ENCODE results near the gene UBE2O.

The UBE2O gene

GRCh38 chr17:76485569-76485968 is 32.6 kb upstream of the UBE2O start:
- no peak for DNase-seq (ENCODE audit: low spot score)

DNA sequence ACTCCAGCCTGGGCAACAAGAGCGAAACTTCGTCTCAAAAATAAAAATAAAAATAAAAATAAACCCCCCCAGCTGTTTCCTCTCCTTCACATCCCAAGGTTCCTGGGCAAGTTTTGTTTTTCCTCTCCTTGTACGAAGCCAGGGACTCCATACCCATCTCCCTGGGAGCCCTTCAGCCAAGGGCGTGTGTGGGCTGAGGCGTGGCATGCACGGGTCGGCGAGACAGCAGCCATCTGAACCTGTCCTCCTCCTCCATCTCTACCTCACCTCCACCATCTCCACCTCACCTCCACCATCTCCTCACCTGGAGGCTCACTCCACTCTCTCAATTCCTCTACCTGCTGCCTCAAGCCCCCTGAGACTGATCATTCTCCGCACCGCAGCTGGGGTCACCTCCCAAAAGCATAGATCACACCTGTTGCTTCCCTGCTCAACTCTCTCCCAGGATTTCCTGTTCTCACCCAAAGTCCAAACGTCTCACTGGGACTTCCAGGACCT is 31.3 kb upstream of the UBE2O start:
- DNase-seq (ENCODE audit: low spot score) = no peak

GRCh38 chr17:76481071-76481655 is 28.2 kb upstream of the UBE2O start:
- DNase-seq (ENCODE audit: low spot score) = no peak

GRCh38 chr17:76480632-76481031 is 27.7 kb upstream of the UBE2O start:
- DNase-seq (ENCODE audit: low spot score) = no peak

DNA sequence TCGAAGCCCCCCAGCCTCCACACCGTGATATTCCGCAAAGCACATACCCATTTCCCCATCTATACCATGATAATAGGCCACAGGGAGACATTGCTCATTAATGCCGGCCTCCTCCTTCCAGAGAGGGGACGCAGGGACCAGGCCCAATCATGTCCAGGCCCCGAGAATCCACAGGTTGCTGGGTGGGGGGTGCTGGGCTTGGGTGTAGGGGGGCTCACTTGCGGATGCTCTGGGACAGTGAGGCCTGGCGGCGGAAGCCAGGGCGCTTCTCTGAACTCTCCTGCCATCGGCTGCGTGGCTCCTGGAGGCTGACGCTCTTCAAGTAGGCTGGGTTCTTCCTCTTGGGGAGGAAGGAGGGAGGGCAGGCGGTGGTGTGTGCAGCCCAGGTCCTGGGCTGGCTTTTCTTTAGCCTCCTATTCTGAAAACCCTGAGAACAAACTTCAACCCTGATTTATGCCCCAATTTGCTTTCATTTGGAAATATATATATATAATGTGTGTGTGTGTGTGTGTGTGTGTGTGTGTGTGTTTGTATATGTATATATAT is 26.6 kb upstream of the UBE2O start:
- no peak for DNase-seq (ENCODE audit: low spot score)

GRCh38 chr17:76478730-76479514 is 26.0 kb upstream of the UBE2O start:
- no peak for DNase-seq (ENCODE audit: low spot score)

GRCh38 chr17:76478097-76478496 is 25.1 kb upstream of the UBE2O start:
- DNase-seq (ENCODE audit: low spot score) = no peak

DNA sequence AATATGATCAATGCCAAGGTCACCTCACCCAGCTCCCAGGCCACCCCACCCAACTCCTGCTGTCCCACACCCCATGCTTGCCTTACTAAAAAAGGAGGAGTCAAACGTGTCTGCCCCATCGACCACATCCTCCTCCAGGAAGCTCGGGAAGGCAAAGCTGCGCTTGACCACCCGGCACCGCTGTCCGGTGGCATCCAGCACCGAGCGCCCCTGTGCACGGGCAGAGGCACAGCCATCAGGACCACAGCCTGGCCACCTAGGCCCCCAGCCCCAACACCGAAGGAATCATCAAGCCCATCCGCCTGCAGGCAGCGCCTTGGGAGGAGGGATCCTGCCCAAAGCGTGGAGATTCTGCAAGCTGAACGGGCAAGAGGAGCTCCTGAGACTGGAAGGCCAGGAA is 24.6 kb upstream of the UBE2O start:
- DNase-seq (ENCODE audit: low spot score) = no peak

- no peak for DNase-seq (ENCODE audit: low spot score)
Measured at GRCh38 chr17:76476736-76477135, 23.8 kb upstream of the UBE2O start.

GRCh38 chr17:76475302-76475701 is 22.4 kb upstream of the UBE2O start:
- DNase-seq (ENCODE audit: low spot score) = no peak

DNA sequence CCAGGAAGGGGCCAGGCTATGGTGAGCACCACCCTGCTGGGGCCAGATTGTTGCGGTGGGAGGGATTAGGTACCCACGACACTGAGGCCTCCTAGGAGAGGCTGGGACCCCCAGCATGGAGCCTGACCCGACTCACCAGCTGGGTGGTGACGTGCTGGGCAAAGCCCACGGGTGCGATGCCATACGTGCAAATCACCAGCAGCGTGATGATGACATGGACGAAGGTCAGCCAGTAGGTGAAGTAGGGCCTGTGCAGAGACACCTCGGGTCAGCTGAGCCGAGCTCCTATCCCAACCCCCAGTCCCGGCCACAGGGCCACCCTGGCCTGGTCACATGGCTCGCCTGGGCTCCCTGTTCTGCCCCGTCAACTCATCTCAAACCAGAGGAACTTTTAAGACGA is 21.9 kb upstream of the UBE2O start:
- DNase-seq (ENCODE audit: low spot score) = no peak

GRCh38 chr17:76474238-76474637 is 21.3 kb upstream of the UBE2O start:
- no peak for DNase-seq (ENCODE audit: low spot score)

DNA sequence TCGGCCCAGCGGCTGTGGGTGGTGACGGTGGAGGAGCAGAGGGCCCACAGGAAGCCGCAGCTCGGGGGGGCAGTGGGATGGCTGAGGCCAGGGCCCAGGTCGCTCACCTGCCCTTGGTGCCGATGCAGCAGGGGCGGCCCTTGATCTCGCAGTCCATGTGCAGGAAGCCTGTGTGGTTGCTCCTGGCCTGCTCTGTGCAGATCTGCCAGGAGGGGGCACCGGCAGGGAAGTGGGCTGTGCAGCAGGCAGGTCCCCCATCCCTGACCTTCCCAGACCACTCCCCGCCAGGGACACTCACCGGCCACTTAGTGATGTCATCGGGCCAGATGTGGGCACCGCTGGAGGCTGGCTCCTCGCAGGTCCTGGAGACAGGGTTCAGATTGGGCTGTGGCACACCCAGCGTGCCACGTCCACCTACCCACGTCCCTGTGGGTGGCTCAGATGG is 20.6 kb upstream of the UBE2O start:
- DNase-seq (ENCODE audit: low spot score) = peak; percentile 73

DNA sequence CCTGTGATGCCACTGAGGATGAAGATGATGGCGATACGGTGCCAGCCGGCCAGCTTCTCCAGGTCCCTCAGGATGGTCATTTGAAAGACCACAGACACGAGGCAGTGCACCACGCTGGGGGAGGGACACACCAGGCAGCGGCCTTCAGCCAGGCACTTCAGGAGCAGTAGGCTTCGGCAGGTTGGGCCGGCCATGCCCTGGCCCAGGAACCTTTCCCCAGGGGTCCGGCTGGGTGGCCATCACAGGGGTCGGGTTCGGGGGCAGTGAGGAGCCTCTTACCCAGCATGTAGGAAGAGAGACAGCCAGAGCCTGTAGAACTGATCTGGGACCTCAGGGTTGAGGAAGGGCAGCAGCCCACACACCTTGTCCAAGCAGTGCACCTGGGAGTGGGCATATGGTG is 19.8 kb upstream of the UBE2O start:
- DNase-seq (ENCODE audit: low spot score) = no peak

- DNase-seq (ENCODE audit: low spot score) = no peak
Measured at GRCh38 chr17:76472258-76472645, 19.3 kb upstream of the UBE2O start.

DNA sequence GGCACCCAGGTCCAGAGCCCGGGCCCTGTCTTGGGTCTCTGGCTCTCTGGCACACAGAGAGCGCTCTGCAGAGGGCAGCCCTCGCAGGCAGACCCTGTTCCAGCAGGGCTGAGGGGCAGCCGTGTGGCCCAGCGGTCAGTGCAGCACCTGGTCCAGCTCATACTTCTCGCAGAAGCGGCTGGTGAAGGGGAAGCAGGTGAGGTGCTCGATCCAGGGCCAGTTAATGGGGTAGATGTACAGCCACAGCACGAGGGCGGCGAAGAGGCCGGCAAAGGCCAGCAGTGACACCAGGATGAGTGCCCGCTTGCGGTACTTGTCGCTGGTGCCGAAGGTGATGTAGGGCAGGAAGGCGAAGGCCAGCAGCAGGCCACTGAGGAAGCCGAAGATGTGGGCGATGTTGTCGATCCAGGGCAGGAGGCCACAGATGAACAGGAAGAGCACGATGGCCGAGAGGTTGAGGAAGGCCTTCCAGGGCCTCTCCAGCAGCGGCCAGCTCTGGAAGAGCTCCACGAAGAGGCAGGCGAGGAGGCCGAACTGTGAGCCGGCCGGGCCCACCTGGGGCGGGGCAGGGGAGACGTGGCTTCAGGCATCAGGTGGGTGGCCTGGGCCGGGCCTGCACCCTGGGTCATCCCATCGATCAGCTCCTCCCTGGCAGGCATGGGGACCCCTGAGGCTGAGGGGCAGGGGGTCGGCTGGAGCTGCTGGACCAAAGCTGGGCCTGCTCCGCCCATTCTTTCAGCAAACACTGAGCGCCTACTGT is 18.7 kb upstream of the UBE2O start:
- DNase-seq (ENCODE audit: low spot score) = no peak

DNA sequence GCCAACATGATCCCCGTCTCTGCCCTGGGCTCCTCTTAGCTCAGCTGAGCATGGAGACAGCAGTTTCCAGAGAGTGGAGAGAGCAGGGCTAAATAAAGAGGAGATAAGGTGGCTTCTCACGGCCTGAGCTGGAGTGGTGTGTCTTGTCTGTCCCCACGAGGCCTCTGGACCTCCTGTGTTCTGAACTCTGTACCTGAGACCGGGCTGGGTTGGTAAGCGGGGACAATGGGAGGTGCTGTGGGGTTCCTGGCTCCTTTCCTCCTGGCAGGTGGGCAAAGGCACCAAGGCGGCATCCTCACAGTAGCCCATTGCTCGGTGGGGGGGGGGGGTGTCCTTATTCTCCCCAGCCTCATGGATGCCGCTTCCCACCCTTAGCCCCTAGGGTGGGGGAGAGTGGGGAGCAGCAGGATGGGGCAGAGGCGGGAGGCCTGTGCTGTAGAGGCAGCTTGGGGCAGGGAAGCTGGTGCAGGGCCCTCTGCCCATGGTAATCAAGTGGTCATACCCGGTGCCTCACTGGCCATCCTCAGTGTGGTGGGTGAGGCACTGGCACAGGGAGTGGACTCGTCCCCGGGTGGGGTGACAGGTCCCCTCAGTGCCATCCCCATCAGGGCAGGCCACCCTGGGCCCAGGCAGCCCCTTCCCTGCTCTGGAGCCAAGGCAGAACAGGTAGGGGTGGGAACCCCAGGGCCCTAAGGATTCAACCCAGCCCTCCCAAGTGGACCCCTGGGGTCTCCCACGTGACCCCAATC is 17.2 kb upstream of the UBE2O start:
- DNase-seq (ENCODE audit: low spot score) = no peak

DNA sequence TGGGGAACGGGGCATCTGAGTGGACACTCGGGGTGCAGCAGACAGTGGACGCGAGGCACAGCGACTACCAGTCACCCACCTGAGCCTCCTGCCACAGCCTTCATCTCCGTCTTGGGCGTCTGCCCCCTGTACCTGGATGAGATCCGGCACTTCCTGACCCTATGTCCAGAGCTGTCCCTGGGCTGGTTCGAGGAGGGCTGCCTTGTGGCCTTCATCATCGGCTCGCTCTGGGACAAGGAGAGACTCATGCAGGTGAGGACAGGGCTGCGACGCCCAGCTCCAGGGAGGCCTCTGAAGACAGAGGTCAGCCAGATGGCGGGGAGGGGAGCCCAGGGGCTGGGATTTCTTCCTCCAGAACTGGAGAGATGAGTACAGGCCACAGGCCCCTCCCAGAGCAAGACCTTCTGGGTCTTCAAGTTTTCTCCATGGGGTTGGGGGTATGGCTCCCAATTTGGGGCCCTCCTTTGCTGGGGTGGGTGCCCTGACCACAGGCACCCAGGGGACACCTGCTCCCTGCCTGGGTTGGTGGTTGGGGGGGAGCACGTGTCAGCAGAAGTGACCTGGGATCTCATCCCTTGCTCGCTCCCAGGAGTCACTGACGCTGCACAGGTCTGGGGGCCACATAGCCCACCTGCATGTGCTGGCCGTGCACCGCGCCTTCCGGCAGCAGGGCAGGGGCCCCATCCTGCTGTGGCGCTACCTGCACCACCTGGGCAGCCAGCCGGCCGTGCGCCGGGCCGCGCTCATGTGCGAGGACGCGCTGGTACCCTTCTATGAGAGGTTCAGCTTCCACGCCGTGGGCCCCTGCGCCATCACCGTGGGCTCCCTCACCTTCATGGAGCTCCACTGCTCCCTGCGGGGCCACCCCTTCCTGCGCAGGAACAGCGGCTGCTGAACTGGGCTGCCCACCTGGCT is 16.4 kb upstream of the UBE2O start:
- no peak for DNase-seq (ENCODE audit: low spot score)

DNA sequence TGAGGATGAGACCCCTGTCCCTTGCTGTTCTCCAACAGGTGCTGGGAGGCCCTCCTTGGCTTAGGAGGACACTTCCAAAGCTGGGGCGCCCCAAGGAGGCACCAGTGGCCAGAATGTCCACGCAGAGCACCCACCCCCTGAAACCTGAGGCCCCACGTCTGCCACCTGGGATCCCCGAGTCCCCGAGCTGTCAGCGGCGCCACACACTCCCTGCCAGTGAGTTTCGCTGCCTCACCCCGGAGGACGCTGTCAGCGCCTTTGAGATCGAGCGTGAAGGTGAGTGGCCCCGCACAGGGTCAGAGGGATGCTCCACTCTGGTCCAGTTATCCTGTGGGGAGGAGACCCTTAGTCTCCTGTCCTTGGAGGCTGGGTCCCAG is 15.7 kb upstream of the UBE2O start:
- no peak for DNase-seq (ENCODE audit: low spot score)

- peak; percentile 76 for DNase-seq (ENCODE audit: low spot score)
Measured at GRCh38 chr17:76467809-76468633, 15.1 kb upstream of the UBE2O start.

Data from D341Med (cell line).